Tibial nerve (tissue), 4 donors: ENCODE results near the gene DNA2. TPM values are rescaled to one million over a fixed set of nuclear protein-coding genes. Genes with fewer than 3 reads are reported as not detected.

Source experiments
- DNase-seq, 2 donors: peaks; one replicate each; pipeline ENCODE4 v3.0.0-alpha.2; 2019; ENCODE audit warnings: low spot score in 2 of 2
- H3K27ac ChIP-seq, 4 donors: fragments of 200-600 bp; sonication (generic) in 3 of 4; one replicate each; pipeline ENCODE4 v1.5.1; 2017 to 2019; ENCODE audit warnings: mild to moderate bottlenecking in 1 of 4
- H3K27me3 ChIP-seq, 2 donors: fragments of 200-600 bp; sonication (generic) in 1 of 2; one replicate each; pipeline versions ENCODE4 v1.5.1 to v1.6.0; 2017 to 2019
- H3K36me3 ChIP-seq, 3 donors: fragments of 200-600 bp; sonication (generic); one replicate each; pipeline ENCODE4 v1.5.1; 2018 to 2019
- H3K4me1 ChIP-seq, 4 donors: fragments of 200-600 bp; sonication (generic) in 3 of 4; one replicate each; pipeline ENCODE4 v1.5.1; 2017 to 2019
- H3K4me3 ChIP-seq, 4 donors: fragments of 200-600 bp; sonication (generic) in 3 of 4; one replicate each; pipeline ENCODE4 v1.5.1; 2017 to 2019; ENCODE audit warnings: mild to moderate bottlenecking in 1 of 4, moderate library complexity in 1 of 4
- H3K9me3 ChIP-seq, 4 donors: fragments of 200-600 bp; sonication (generic) in 3 of 4; one replicate each; pipeline ENCODE4 v1.5.1; 2017 to 2019
- EP300 ChIP-seq, 2 donors: sonication (generic); formaldehyde crosslinking; IDR thresholded peaks; one replicate each; pipeline ENCODE4 v1.6.1; 2017; ENCODE audit warnings: antibody characterized with exemption in 2 of 2, mild to moderate bottlenecking in 1 of 2
- POLR2A ChIP-seq, 2 donors: fragments of 450-650 bp; IDR thresholded peaks; one replicate each; pipeline ENCODE4 v1.6.1; 2017; ENCODE audit warnings: antibody characterized with exemption in 2 of 2, mild to moderate bottlenecking in 2 of 2, moderate library complexity in 2 of 2
- WGBS, 2 donors: methylation state at CpG; one replicate each; pipeline ENCODE4 v1.1.5; 2018; 5-methylcytosine and 5-hydroxymethylcytosine counted together
- total RNA-seq, 4 donors: library from RNA; depleted of rRNA; stranded (reverse); fragments of >200 nt; gene quantifications; one replicate each; pipeline ENCODE4 v1.1.0, GENCODE V29; 2016
- TF ChIP-seq, protein P1 (sequence below), 5 experiments: fragments of 200-600 bp in 3 of 5; fragments of 450-650 bp in 2 of 5; sonication (generic) in 3 of 5; IDR thresholded peaks; one replicate each; pipeline ENCODE4 v1.5.1; 2016 to 2019; ENCODE audit warnings: antibody characterized with exemption in 5 of 5, mild to moderate bottlenecking in 3 of 5, moderate library complexity in 2 of 5

DNA2 gene
- total RNA-seq, 4 donors from 2014 or later = 1.3 to 11.9 (median 6.0) TPM

DNA sequence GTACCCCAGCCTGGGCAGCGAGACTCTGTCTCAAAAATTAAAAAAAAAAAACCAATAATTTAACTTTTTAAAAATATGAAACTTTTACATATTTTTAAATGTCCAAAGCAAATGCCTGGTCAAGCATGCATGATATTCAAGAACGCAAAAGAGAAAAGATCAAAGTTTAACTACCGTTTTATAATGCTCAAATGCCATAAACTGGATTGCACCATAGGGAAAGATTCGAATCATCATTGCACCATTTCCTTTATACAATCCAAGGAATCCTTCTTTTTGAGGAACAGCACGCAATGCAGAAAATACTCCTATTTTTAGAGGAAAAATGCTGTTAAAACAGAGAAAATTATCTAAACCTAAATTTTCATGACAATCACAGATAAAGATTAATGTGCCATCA is 34.6 kb upstream of the DNA2 start:
- H3K9me3 ChIP-seq = no peaks in the 10 kb centered on the region
- H3K4me1 ChIP-seq = no peaks in the 10 kb centered on the region
- peaks cover 0 to 54% (median 0%) of the 10 kb centered on the region in 3 donors for H3K36me3 ChIP-seq
- WGBS, 2 donors = 91 to 96% methylated on average over 5 of the region's 5 CpGs
- no peak for TF ChIP-seq POLR2A (IDR thresholded peaks at IDR 0.05)
- no peak for TF ChIP-seq EP300 (IDR thresholded peaks at IDR 0.05)
- TF ChIP-seq, protein P1, sequence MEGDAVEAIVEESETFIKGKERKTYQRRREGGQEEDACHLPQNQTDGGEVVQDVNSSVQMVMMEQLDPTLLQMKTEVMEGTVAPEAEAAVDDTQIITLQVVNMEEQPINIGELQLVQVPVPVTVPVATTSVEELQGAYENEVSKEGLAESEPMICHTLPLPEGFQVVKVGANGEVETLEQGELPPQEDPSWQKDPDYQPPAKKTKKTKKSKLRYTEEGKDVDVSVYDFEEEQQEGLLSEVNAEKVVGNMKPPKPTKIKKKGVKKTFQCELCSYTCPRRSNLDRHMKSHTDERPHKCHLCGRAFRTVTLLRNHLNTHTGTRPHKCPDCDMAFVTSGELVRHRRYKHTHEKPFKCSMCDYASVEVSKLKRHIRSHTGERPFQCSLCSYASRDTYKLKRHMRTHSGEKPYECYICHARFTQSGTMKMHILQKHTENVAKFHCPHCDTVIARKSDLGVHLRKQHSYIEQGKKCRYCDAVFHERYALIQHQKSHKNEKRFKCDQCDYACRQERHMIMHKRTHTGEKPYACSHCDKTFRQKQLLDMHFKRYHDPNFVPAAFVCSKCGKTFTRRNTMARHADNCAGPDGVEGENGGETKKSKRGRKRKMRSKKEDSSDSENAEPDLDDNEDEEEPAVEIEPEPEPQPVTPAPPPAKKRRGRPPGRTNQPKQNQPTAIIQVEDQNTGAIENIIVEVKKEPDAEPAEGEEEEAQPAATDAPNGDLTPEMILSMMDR (IDR thresholded peaks at IDR 0.05) = no peak
- no peak for DNase-seq
- H3K4me3 ChIP-seq = no peak overlapping the region
- H3K27ac ChIP-seq = no peak overlapping the region
- H3K27me3 ChIP-seq = no peaks in the 10 kb centered on the region

DNA sequence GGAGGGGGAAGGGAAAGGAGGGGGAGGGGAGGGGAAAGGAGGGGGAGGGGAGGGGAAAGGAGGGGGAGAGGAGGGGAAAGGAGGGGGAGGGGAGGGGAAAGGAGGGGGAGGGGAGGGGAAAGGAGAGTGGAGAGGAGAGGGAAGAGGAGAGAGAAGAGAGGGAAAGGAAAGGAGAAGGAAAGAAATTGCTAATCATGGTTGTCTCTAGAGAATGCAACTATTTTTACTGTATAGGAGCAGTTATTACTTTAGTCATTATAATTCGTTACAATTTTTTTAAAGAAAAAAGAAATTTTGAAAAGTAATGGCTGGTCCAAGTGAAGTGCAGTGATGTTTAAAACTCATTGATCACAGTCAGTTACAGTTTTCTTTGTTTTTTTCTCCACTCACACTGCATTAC is 31.1 kb upstream of the DNA2 start:
- Histone ChIP-seq H3K4me3 (no peak overlapping the region), H3K4me1 (no peaks in the 10 kb centered on the region), H3K36me3 (peaks cover 0 to 71% (median 0%) of the 10 kb centered on the region in 3 donors), H3K27me3 (no peaks in the 10 kb centered on the region), H3K27ac (no peak overlapping the region), H3K9me3 (no peaks in the 10 kb centered on the region)
- DNase-seq = no peak
- WGBS, 2 donors = 71 to 79% methylated on average over 1 of the region's 1 CpG
- no peak for TF ChIP-seq EP300 (IDR thresholded peaks at IDR 0.05)
- TF ChIP-seq, protein P1 (IDR thresholded peaks at IDR 0.05) = no peak
- TF ChIP-seq POLR2A (IDR thresholded peaks at IDR 0.05) = no peak

DNA sequence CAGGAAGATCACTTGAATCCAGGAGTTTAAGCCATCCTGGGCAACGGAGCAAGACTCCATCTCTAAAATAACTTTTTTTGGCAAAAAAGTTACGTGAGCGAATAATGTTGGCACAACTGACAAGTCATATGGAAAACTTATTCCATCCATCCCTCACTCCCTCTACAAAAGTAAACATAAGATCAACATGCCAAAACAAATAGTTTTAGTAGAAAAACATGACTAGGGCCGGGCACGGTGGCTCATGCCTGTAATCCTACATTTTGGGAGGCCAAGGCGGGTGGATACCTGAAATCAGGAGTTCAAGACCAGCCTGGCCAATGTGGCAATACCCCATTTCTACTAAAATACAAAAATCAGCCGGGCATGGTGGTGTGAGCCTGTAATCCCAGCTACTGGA is 29.9 kb upstream of the DNA2 start:
- whole genome bisulfite sequencing, 2 donors = 65 to 74% methylated on average over 7 of the region's 7 CpGs
- Histone ChIP-seq H3K4me1 (no peaks in the 10 kb centered on the region), H3K36me3 (peaks cover 0 to 76% (median 0%) of the 10 kb centered on the region in 3 donors), H3K4me3 (no peak overlapping the region), H3K27ac (no peak overlapping the region), H3K9me3 (no peaks in the 10 kb centered on the region), H3K27me3 (no peaks in the 10 kb centered on the region)
- no peak for DNase-seq
- TF ChIP-seq POLR2A (IDR thresholded peaks at IDR 0.05) (no peak), EP300 (IDR thresholded peaks at IDR 0.05) (no peak)
- TF ChIP-seq, protein P1 (IDR thresholded peaks at IDR 0.05) = no peak

DNA sequence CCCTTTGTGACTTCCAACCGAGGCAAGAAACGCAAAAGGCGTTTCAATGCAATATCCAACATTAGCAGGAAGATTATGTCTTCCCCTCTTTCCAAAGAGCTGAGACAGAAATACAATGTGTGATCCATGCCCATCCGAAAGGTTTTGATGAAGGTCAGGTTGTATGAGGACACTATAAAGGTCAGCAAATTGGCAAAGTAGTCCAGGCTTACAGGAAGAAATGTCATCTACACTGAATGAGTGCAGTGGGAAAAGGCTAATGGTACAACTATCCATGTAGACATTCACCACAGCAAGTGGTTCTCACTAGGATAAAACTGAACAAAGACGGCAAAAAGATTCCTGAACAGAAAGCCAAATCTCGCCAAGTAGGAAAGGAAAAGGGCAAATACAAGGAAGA is 27.8 kb upstream of the DNA2 start:
- no peaks in the 10 kb centered on the region for H3K9me3 ChIP-seq
- TF ChIP-seq, protein P1 (IDR thresholded peaks at IDR 0.05) = no peak
- no peak for TF ChIP-seq EP300 (IDR thresholded peaks at IDR 0.05)
- no peak for TF ChIP-seq POLR2A (IDR thresholded peaks at IDR 0.05)
- no peaks in the 10 kb centered on the region for H3K4me1 ChIP-seq
- H3K4me3 ChIP-seq = no peak overlapping the region
- peaks cover 0 to 78% (median 0%) of the 10 kb centered on the region in 3 donors for H3K36me3 ChIP-seq
- 90 to 93% methylated on average over 6 of the region's 6 CpGs for whole genome bisulfite sequencing, 2 donors
- DNase-seq = no peak
- H3K27ac ChIP-seq = no peak overlapping the region
- no peaks in the 10 kb centered on the region for H3K27me3 ChIP-seq

DNA sequence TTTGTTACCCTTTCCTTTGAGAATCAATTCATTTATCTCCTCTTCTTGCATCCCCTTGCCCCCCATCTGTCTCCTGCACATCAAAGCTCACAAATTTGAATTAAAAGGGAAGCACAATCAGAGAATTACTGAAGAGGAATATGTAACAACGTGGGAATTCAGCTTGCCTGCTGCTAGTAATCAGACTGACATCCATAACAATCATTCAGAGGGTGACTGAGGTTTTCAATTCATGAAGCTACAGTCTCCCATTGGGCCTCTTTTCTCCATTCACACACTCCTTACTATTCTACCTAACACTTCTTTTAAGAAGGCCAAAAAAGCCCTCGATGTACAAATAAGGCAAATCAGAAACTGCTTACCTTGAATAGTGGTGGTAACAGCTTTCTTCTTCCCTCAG is 24.3 kb upstream of the DNA2 start:
- DNase-seq = no peak
- no peak overlapping the region for H3K27ac ChIP-seq
- H3K9me3 ChIP-seq = no peaks in the 10 kb centered on the region
- no peaks in the 10 kb centered on the region for H3K27me3 ChIP-seq
- H3K4me1 ChIP-seq = no peaks in the 10 kb centered on the region
- TF ChIP-seq EP300 (IDR thresholded peaks at IDR 0.05) = no peak
- TF ChIP-seq, protein P1 (IDR thresholded peaks at IDR 0.05) = no peak
- no peak for TF ChIP-seq POLR2A (IDR thresholded peaks at IDR 0.05)
- 25 to 34% methylated on average over 2 of the region's 2 CpGs for WGBS, 2 donors
- no peak overlapping the region for H3K4me3 ChIP-seq
- H3K36me3 ChIP-seq = peaks cover 0 to 92% (median 0%) of the 10 kb centered on the region in 3 donors
